HG03103 (cell line): ENCODE results near the gene ATP6V1C2.
"Not testable (repeated sequence)": the region's sequence is repeated elsewhere in the genome, so short reads cannot be mapped to it uniquely, and the experiment has no call there.

Experiments used
- ATAC-seq: cut with Tn5 transposase; IDR thresholded peaks from one replicate; pipeline ENCODE4 v1.9.1; 2021; ENCODE audit warnings: low read depth; ENCODE audit not compliant: unreplicated experiment

Gene ATP6V1C2

DNA sequence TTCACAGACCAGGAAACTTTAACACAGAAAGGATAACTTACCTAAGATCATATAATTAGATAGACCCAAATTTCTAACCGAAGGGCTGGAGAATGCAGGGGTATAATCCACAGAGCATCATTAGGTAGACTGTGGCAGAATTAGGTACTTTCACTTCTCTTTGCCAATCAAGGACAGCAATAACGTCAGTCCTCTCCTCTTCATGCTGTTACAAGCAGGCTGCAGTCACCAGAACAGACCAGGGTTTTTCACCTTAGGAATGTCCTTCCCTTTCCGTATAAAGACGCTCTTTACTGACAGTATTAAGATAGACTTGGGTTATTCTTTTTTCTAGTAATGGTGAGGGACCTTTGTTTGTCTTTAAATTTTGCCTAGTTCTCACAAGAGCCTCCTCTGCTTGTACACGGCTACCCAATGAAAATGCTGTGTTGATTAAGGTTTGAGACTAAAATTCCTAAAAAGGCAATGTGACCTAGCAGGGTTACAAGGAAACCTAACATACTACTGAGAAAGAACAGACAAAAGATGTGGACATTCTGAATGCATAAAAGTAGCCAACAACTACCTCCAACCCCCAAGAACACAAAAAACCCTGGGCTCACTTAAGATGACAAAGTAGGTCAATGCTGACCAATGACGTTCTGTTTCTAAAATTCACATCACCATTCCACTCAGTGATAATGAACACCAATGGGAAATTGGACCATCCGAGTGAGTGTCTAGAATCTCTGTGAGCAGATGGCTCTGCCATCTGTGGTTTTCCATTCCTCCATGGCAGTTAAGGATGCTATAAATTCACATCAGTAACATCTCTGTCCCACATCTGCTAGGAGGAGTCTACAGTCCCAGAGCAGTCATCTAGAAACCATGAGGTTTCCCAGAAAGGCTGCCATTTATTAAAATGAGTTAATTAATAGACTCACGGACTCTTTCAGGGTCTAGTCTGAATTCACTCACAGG is 89.1 kb downstream of the ATP6V1C2 start:
- peak; percentile 24 for ATAC-seq

DNA sequence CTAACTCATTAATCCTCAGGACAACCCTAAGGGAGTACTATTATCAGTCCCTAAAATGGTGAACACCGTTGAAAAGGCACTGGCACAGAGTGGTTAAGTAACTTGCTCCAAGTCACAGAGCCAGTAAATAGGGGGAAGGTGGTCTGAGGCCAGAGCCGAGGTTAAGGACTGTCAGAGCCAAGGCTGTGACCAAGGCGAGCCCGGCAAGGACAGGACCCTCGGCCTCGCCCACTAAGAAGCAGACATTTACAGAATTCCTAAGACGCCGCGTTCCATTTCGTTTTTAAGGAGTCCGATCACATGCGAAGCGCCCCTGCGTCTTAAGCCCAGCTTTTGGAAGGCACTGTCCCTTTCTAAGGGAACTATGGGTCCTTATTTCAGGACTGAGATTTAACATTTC is 90.1 kb downstream of the ATP6V1C2 start:
- no peak for ATAC-seq

DNA sequence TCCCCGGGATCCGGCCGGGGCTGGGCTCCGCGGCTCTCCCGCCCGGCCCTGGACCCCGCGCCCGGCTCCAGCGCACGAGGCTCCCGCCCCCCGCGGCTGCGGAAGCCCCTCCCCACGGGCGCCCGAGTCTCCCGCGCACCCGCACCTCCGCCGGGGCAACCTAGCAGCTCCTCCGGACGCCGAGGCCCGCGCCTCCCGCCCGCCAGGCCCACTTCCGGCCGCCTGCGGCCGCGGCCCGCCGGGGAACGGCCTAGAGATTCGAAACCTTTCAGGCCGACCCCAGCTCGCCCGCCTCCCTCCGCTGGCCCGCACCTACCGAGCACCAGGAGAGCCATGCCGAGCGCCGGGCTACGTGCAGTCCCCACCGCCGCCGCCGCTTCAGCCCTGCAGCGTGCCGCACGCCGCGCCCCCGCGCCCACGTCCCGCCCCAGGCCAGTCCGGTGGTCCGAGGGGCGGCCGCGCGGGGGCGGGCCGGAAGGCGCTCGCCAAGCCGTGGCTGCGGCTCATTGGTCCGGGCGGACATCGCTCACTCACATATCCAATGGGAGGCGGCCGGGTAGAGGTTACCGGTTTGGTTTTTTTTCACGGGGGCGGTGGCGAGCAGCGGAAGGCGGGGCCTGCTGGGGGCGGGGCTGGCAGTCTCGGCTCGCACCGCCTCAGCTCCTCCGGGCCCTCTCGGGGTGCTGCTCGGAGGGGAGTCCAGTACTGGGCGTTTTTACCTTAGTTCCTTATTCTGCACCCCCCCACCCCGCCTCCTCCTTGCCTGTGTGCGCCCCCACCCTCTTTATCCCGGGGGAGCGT is 91.1 kb downstream of the ATP6V1C2 start, which contains the start of gene PDIA6:
Gene PDIA6 (minus strand): TSS at position 424 of the 801 bp plus-strand sequence. CDS start 89 bp downstream, at position 335.
- peak; percentile 86 for ATAC-seq

DNA sequence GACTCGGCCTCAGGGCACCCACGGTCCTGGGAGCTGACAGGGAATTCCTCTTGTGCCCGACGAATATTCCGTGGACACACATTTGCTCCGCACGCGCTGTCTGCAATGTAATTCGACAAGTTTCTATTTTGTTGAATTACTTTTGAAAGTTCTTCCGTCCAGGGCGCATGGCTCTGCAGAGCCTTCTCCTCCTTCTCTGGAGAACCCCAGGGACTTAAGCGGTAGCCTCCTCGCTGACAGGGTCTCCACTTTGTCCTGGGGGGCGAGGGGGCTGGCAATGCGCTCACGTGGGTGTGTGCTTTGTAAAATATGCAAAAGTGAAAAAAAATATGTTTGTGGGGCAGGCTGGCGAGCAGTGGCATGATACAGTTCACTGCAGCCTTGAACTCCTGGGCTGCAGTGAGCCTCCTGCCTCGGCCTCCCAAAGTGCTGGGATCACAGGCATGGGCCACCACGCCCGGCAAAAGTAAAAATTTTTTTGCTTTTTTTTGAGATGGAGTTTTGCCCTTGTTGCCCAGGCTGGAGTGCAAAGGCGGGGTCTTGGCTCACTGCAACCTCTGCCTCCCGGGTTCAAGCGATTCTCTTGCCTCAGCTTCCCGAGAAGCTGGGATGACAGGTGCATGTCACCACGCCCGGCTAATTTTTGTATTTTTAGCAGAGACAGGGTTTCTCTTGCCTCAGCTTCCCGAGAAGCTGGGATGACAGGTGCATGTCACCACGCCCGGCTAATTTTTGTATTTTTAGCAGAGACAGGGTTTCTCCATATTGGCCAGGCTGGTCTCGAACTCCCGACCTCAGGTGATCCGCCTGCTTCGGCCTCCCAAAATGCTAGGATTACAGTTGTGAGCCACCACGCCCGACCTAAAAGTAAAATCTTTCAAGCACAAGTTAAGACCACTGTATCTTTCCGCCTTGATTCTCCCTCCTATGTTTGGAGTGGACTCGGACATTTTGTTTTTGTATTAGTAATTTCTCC is 92.0 kb downstream of the ATP6V1C2 start:
- not testable (repeated sequence) for ATAC-seq

DNA sequence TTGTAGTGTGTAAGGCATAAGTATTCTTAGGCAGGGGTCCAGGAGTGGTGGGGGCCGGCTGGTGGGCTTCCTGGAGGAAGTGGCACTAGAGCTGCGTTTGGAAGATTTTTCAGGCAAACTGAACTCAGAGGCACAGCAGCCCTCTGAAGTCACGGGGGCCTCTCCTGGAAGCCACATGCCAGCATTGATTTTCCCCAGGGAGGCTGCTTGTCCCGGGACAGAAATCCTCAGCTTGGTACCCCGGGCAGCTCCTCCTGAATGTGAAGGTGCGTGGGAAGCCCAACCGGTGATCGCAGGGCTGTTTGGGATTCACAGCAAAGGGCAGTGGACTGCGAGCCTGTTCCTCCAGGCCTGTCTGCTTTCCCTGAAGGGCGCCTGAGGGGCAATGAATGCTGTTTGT is 92.7 kb downstream of the ATP6V1C2 start:
- ATAC-seq = no peak

DNA sequence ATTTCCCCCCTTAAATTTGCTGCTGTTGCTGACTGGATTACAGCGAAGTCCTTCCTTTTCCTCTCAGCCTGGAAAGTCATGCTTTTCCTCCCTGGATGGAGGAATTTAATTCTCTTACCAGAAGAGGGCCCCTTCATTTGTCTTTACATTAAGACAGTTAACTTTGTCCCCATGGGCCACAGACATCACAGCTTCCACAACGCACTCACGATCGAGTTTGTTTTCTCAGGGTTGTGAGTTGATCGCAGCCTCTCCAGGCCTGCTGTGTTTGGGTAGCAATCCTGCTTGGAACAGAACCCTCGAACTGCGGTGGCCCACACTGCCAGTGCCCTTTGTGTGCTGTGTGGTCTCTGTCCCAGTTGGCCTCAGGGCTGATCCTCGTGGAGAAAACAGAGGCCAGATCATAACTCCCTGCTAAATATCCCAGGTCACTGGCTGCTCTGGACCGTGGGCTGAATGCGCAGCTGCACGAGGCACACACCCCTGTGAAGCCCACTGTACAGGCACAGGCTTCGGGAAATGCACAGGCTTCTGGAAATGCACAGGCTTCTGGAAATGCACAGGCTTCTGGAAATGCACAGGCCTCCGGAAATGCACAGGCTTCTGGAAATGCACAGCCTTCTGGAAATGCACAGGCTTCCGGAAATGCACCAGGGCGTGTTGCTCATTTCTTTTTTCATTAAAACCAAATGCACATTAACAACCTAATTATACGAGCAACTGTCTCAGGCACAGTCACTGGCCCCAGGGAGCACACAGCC is 93.3 kb downstream of the ATP6V1C2 start:
- ATAC-seq = no peak

DNA sequence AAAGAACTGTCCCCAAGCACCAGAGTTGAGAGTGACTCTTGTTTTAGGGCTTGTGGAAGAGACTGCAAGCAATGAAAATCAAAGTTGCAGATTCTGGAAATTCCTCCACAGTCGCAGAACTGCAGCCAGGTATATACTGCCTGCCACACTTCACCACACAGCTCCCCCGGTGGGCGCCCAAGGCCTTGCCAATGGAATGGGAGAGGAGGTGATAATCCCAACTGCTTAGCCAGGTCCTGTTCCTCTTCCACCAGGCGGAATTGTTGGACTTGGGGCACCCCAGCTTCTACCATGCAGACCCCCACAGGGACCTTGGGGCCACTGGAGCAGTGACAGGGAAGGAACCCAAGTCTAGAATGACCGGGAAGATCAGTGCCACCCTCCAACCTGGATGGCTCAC is 96.0 kb downstream of the ATP6V1C2 start:
- no peak for ATAC-seq

DNA sequence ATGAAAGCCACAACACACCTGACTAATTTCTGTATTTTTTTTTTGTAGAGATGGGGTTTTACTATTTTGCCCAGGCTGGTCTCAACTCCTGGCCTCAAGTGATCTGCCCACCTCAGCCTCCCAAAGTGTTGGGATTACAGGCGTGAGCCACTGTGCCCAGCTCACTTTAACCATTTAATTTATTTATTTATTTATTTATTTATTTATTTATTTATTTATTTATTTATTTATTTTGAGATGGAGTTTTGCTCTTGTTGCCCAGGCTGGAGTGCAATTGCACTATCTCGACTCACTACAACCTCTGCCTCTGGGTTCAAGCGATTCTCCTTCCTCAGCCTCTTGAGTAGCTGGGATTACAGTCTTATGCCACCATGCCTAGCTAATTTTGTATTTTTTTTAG is 96.9 kb downstream of the ATP6V1C2 start:
- ATAC-seq = not testable (repeated sequence)

DNA sequence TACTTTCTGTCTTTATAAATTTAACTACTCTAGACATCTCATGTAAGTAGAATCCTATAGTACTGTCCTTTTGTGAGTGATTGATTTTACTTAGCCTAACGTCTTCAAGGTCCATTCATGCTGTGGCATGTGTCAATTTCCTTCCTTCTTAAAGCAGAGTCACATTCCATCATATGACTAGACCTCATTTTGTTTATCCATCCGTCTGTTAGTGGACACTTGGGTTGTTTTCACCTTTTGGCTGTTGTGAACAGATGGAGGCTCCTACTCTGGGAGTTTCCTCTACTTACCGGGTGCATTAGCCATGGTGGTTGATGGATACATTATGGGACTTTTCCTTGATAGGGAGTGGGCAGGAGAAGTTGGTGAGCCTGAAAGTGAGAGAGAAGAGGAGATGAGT is 97.6 kb downstream of the ATP6V1C2 start:
- ATAC-seq = no peak

DNA sequence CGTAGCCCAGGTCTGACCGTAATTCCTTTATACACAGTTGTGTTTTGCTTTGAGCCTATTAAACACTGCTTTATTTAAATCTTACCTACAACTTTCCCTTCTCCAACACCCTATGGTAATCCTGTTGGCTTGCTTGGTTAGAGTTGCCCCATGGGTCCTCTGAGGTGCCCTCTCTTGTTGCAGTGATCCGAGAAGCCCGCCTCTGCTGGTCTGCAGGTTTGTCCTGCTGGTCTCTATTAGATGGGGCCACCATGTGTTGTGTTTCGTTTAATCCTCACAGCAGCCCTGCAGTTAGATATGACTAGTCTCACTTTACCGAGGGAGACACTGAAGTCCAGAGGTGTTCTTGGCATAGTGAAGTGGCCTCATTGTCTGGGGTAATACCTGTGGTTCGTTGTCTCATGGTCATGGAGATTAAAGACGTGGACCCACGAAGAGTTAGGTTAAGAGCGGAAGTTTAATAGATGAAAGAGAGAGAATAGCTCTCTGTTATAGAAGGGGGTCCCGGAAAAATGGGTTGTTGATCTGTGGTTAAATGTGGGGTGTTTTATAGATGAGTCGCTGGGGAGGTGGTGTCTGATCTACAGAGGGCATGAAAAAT is 98.4 kb downstream of the ATP6V1C2 start:
- ATAC-seq = no peak

DNA sequence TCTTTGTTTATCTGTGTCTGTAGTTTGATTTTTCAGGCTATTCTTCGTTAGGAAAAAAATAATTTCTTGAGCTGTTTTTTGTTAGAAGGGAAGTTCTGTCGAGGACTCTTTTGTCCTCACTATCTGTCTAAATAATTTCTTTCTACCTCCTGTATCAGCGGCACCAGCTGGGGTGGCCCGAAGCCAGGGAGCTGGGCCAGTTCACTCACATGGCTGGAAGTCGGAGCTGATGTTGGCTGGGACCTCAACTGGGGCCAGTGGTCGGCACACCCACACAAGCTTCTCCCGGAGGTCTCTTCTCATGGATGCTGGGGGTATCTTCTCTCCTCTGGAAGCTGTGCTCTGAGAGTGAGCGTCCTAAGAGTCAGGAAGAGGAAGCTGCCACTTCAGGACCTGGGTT is 99.1 kb downstream of the ATP6V1C2 start:
- ATAC-seq = no peak

DNA sequence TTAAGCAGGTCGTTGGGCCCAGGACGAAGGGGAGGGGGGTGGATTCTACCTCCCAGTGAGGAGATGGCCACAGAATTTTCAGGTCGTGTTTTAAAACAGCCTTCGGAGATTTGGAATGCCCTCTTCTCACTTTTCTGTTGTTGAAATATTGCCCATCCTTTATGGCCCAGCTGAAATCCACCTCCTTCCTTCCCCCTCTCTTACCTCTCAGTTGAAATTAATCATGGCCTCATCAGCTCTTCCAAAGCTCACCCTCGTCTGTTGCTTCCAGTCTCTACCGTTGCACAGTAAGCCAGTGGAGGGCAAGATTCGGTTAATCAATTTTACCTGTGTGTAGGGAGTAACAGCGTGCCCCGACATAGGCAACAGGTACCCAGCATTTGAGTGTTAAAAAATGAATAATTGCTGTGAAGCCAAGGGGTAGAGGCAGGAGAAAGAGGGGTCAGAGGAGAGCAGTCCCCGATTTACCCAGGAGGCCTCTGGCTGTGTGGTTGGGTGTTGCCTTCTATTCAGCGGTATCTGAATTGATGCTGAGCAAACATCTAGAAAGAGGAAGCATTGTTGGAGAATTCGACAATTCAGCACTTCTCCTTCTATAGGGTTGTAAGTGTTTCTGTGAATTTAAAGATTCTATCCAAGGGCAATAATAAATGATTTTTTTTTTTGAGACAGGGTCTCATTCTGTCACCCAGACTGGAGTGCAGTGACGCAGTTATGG is 99.7 kb downstream of the ATP6V1C2 start:
- no peak for ATAC-seq

DNA sequence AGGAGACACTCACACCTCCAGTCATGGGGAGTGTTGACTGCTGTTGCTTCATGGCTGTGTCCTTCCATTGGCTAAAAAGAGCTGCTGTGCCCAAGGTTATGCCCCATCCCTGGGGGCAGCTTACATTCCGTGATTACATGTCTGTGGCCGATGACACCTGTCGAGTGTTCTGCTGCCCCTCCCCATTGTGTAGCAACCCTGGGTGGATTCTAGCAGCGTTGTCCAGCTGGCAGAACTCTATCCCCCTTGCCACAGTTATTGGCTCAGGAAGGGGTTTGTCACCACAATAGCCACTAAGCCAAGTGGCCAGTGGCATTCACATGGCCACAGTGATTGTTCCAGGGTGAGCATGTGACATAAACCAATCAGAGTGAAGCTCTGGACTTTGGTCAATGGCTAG is 102.8 kb downstream of the ATP6V1C2 start:
- no peak for ATAC-seq

DNA sequence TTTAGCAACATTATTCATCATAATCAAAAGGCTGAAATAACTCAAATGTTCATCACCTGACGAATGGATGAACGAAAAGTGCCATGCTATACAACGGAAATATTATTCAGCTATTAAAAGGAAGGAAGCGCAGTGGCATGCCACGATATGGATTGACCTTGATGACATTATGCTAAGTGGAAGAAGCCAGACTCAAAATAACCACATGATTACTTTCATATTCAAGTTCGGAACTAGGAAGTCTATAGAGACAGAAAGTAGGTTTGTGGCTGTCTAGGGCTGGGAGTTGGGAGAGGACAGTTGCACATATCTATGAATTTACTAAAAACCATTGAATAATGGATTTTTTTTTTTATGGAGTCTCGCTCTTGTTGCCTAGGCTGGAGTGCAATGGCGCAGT is 104.6 kb downstream of the ATP6V1C2 start:
- no peak for ATAC-seq

DNA sequence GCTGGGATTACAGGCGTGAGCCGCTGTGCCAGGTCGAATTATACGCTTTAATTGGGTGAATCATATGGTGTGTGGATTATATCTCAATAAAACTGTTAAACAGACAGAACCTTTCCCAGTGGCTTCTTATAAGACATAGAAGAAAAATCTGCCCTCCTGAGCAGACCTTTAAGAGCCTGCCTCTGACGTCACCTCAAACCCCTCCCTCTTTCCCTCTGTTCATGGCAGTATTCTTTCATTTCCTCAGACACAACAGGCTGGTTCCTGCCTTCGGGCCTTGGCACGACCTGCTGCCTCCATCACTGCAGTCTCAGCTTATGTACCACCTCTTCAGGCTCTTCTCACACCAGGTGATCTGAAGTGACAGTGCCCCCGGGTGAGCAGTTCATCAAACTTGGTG is 105.2 kb downstream of the ATP6V1C2 start:
- ATAC-seq = no peak

DNA sequence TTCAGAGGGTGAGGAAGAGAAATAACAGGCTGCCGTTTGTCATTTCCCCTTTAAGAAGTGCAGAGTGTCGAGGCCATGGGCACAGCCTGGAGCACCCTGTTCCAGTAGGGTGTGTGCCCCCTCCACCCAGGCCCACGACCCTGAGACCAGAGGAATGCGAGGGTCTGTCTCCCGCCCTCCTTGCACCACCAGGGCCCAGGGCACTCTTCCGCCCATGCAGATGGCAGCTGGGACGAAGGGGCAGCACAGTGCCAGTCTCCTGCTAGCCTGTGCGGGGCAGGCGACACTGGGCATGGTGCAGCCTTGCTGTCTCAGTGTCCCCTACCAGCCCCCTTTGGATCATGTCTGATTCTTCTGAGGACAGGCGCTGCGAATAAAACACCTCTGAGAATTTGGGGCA is 106.9 kb downstream of the ATP6V1C2 start:
- ATAC-seq = no peak

DNA sequence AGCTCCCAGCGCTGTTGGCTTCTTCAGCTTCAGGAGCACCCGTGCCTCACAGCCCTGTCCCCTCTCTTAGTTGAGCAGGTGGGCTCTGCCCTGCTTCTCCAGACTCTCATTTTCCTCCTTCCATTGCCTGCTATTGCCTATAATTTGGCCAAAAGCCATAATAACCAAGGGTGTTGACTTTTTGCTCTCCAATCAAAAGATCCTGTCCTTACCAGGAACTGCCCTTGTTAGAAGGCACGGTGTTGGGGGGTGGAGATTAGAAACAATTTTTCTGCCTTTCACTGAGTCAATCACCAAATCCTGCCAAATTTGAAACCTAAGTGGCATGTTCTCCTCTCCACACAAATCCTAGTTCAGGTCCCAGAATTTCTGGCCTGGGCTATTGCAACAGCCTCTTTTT is 107.9 kb downstream of the ATP6V1C2 start:
- ATAC-seq = no peak

DNA sequence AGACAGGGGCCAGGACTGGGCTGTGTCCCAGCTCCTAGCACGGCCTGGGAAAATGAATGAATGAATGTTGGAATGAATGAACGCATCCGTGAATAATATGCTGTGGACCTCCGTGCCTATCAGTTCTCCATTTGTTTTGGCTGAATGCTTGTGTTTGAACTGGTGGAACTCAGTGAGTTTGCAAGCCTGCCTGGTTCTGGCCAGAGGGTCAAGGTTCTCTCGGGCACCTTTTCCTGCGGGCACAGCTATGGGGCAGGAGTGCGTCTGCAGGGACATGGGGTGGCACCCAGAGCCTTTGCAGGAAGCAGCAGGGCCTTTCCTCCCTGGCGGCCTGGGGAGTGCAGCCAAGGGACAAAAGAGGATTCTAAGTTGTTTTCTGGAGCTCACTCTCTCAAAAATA is 108.8 kb downstream of the ATP6V1C2 start:
- no peak for ATAC-seq
